Loucy (cell line): ENCODE measurements around the gene SFMBT2.

Experiments used
- H2AFZ ChIP-seq: fragments of 200-600 bp; sonication (generic); 2 replicates; pipeline ENCODE4 v1.6.0; 2016; ENCODE audit warnings: antibody characterized with exemption, mild to moderate bottlenecking, low read length, moderate library complexity
- H3F3A ChIP-seq: fragments of 200-600 bp; 2 replicates; pipeline ENCODE4 v1.6.0; 2016; ENCODE audit warnings: antibody characterized with exemption, low read depth, mild to moderate bottlenecking
- H3K27me3 ChIP-seq: fragments of 200-600 bp; sonication (generic); 2 replicates; pipeline ENCODE4 v1.6.1; 2014; ENCODE audit warnings: low read length, mild to moderate bottlenecking; ENCODE audit not compliant: insufficient read depth, poor library complexity, severe bottlenecking
- H3K36me3 ChIP-seq: fragments of 200-600 bp; sonication (generic); 2 replicates; pipeline ENCODE4 v1.6.1; 2016; ENCODE audit warnings: low read length; ENCODE audit not compliant: insufficient read depth
- H3K4me1 ChIP-seq: fragments of 200-600 bp; sonication (generic); 2 replicates; pipeline ENCODE4 v1.5.1; 2014; ENCODE audit warnings: low read length, mild to moderate bottlenecking; ENCODE audit not compliant: insufficient read depth, poor library complexity, severe bottlenecking
- H3K4me2 ChIP-seq: fragments of 200-600 bp; sonication (generic); 2 replicates; pipeline ENCODE4 v1.6.0; 2014; ENCODE audit warnings: antibody characterized with exemption, low read length, low read depth, mild to moderate bottlenecking; ENCODE audit not compliant: poor library complexity, severe bottlenecking
- H3K4me3 ChIP-seq: fragments of 200-600 bp; sonication (generic); 2 replicates; pipeline ENCODE4 v1.5.1; 2014; ENCODE audit warnings: low read length, mild to moderate bottlenecking, mixed read lengths; ENCODE audit not compliant: poor library complexity, severe bottlenecking
- H3K79me2 ChIP-seq: fragments of 200-600 bp; sonication (generic); 2 replicates; pipeline ENCODE4 v1.6.1; 2014; ENCODE audit warnings: low read length; ENCODE audit not compliant: insufficient read depth
- H3K9ac ChIP-seq: fragments of 200-600 bp; sonication (generic); 2 replicates; pipeline ENCODE4 v1.6.0; 2014; ENCODE audit warnings: mild to moderate bottlenecking, low read depth, low read length, moderate library complexity; ENCODE audit not compliant: poor library complexity, severe bottlenecking
- H3K9me2 ChIP-seq: fragments of 200-600 bp; sonication (generic); replicated peaks from 2 replicates; pipeline ENCODE4 v1.6.1; 2016; ENCODE audit warnings: low read depth, low read length, mixed read lengths
- H3K9me3 ChIP-seq: fragments of 200-600 bp; sonication (generic); 2 replicates; pipeline ENCODE4 v1.6.1; 2014; ENCODE audit warnings: mild to moderate bottlenecking, antibody characterized with exemption, low read length, low read depth; ENCODE audit not compliant: insufficient read depth
- H4K20me1 ChIP-seq: fragments of 200-600 bp; sonication (generic); 2 replicates; pipeline ENCODE4 v1.6.0; 2014; ENCODE audit warnings: antibody characterized with exemption, low read length, mild to moderate bottlenecking; ENCODE audit not compliant: insufficient read depth, poor library complexity, severe bottlenecking
- CTCF ChIP-seq: fragments of 200-600 bp; sonication (generic); conservative IDR thresholded peaks from 2 replicates; pipeline ENCODE4 v1.5.1; 2014; ENCODE audit warnings: mild to moderate bottlenecking, antibody characterized with exemption, low read length
- EZH2phosphoT487 ChIP-seq: fragments of 200-600 bp; IDR thresholded peaks from 2 replicates; pipeline ENCODE4 v1.6.1; 2018; ENCODE audit warnings: antibody characterized with exemption, mild to moderate bottlenecking, moderate library complexity, borderline replicate concordance

The SFMBT2 gene

GRCh38 chr10:7338469-7338868, 72.4 kb downstream of the SFMBT2 start:
- Histone ChIP-seq H3K9me3 (no peaks in the 10 kb centered on the region), H3K9me2 (no peaks in the 10 kb centered on the region), H3K4me2 (no peak overlapping the region), H3K4me3 (no peak overlapping the region), H2AFZ (no peak overlapping the region), H3K79me2 (peaks cover 56% of the 10 kb centered on the region), H3K36me3 (peaks cover 33% of the 10 kb centered on the region; the same call in 1 of the 2 replicates), H4K20me1 (peaks cover 5% of the 10 kb centered on the region), H3K9ac (no peak overlapping the region), H3F3A (no peaks in the 10 kb centered on the region), H3K4me1 (peaks cover 4% of the 10 kb centered on the region), H3K27me3 (no peaks in the 10 kb centered on the region)
- TF ChIP-seq EZH2phosphoT487 (no peak), CTCF (no peak)

GRCh38 chr10:7337431-7338171, 73.2 kb downstream of the SFMBT2 start:
- H3K27me3 ChIP-seq: no peaks in the 10 kb centered on the region
- peaks cover 26% of the 10 kb centered on the region; the same call in 1 of the 2 replicates for H3K36me3 ChIP-seq
- H3K79me2 ChIP-seq: peaks cover 58% of the 10 kb centered on the region
- peaks cover 4% of the 10 kb centered on the region for H3K4me1 ChIP-seq
- peaks cover 5% of the 10 kb centered on the region for H4K20me1 ChIP-seq
- H3K4me3 ChIP-seq: no peak overlapping the region
- H3K9me2 ChIP-seq: no peaks in the 10 kb centered on the region
- no peak overlapping the region for H3K4me2 ChIP-seq
- H2AFZ ChIP-seq: no peak overlapping the region
- H3F3A ChIP-seq: no peaks in the 10 kb centered on the region
- no peak for TF ChIP-seq CTCF
- no peak for TF ChIP-seq EZH2phosphoT487
- no peak overlapping the region for H3K9ac ChIP-seq
- no peaks in the 10 kb centered on the region for H3K9me3 ChIP-seq

- Histone ChIP-seq H3K79me2 (peaks cover 73% of the 10 kb centered on the region), H3K36me3 (peaks cover 26% of the 10 kb centered on the region; the same call in 1 of the 2 replicates), H3K9me3 (no peaks in the 10 kb centered on the region), H3F3A (no peaks in the 10 kb centered on the region), H3K27me3 (no peaks in the 10 kb centered on the region), H3K9ac (no peak overlapping the region), H3K4me3 (no peak overlapping the region), H2AFZ (no peak overlapping the region), H3K4me2 (no peak overlapping the region), H3K9me2 (no peaks in the 10 kb centered on the region), H4K20me1 (peaks cover 5% of the 10 kb centered on the region), H3K4me1 (peaks cover 4% of the 10 kb centered on the region)
- TF ChIP-seq CTCF (no peak), EZH2phosphoT487 (no peak)
Observed at GRCh38 chr10:7335977-7336376, 74.9 kb downstream of the SFMBT2 start.
